ENCODE measurements around the gene KDF1. TPM values are rescaled to one million over a fixed set of nuclear protein-coding genes. Genes with fewer than 3 reads are reported as not detected.

Gene KDF1
- total and polyA plus RNA-seq, 2 experiments from 2014 or later: 13.6 to 21.1 TPM

DNA sequence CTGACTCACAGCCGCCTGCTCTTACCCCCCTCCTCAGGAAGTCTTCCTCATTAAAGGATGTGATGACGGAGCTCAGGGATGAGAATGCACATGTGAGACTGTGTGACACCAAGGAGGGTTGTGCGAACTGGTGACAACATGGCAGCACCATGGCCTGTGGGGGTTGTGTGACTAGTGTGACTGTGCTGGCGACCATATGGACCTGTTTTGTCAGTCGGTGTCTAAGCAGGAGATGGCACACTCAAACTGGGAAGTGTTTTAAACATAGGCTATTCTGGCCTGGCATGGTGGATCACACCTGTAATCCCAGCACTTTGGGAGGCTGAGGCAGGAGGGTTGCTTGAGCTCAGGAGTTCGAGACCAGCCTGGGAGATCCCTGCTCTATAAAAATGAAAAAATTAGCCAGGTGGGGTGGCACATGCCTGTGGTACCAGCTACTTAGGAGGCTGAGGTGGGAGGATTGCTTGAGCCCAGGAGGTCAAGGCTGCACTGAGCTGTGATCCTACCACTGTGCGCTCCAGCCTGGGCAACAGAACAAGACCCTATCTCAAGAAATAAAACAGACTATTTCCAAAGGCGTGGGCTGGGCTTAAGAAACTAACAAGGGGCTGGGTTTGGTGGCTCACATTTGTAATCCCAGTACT is 40.7 kb upstream of the KDF1 start:
- TF ChIP-seq STAT1 (IDR thresholded peaks at IDR 0.05; ENCODE audit: unreplicated experiment) (no peak), POLR2AphosphoS5 (IDR thresholded peaks at IDR 0.05; ENCODE audit: low read depth) (peak; percentile 49; the same call in 1 of the 2 replicates), EZH2 (IDR thresholded peaks at IDR 0.05; ENCODE audit: low read depth, unreplicated experiment) (no peak)
- H3K4me2 ChIP-seq: peak overlapping the region; percentile 66
- H3K27ac Mint-ChIP-seq: peak overlapping the region; percentile 97
- DNase-seq (ENCODE audit: low spot score): peak; percentile 20
- H2AFZ ChIP-seq: no peak overlapping the region
- peaks cover 65% of the 10 kb centered on the region for H3K27me3 Mint-ChIP-seq (ENCODE audit: insufficient read depth, low read depth, poor library complexity)
- H3K4me1 ChIP-seq (ENCODE audit: insufficient read depth): peaks cover 83% of the 10 kb centered on the region
- H3K27me3 ChIP-seq (ENCODE audit: insufficient read depth): no peaks in the 10 kb centered on the region
- no peak for ATAC-seq
- H3K79me2 ChIP-seq (replicated peaks; ENCODE audit: insufficient read depth): peaks cover 57% of the 10 kb centered on the region
- peaks cover 89% of the 10 kb centered on the region for H3K36me3 Mint-ChIP-seq (ENCODE audit: low read depth)
- H3K9me3 Mint-ChIP-seq: peaks cover 3% of the 10 kb centered on the region; the same call in 1 of the 3 replicates
- peaks cover 7% of the 10 kb centered on the region; the same call in 1 of the 2 replicates for H4K20me1 ChIP-seq (replicated peaks; ENCODE audit: insufficient read depth)
- H3K9me2 ChIP-seq (ENCODE audit: insufficient read depth): no peaks in the 10 kb centered on the region
- peaks cover 21% of the 10 kb centered on the region for H3K36me3 ChIP-seq (ENCODE audit: insufficient read depth)
- 0 out of 3 replicates have a peak overlapping the region, but pooled peaks have one; percentile 35 for H3K4me3 Mint-ChIP-seq
- H3K4me3 ChIP-seq: no peak overlapping the region
- peaks cover 79% of the 10 kb centered on the region for H3K4me1 Mint-ChIP-seq
- peak overlapping the region; percentile 100 for H3K27ac ChIP-seq (ENCODE audit: low read depth)
- H3F3A ChIP-seq (replicated peaks; ENCODE audit: low read depth): peaks cover 73% of the 10 kb centered on the region

DNA sequence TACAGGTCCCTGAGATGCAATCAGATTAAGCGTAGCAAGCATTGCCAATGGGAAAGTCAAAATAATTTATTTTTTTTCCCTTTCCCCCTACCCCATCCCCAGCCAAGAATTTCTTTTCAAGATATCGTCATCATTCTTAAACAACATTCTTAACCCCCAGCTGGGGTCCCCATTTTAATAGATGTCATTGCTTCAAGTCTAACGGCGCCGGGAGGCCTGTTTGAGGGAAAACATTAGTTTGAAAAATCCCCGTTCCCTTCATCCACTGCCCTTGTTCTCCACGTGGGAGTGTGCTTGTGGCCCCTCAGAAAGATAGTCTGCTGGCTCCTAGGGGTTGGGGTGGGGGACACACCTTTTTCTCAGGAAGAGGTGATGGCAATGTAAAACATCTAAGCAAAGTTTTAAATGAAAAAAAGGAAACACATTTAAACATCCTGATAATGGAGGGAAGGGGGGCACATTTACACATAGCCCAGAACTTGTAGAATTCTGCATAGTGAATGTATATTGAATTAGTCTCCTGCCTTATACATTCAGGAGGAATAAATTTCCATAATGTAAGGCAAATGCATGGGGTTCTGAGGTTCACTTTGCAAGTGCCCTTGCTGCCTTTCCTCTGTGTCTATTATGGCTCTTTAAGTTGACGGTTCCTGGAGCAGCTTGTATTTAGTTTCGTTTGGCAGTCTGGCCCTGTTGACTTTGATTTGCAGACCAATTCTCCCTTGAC is 40.0 kb upstream of the KDF1 start:
- Mint-ChIP-seq H3K27me3 (ENCODE audit: insufficient read depth, low read depth, poor library complexity) (peaks cover 72% of the 10 kb centered on the region), H3K9me3 (peaks cover 3% of the 10 kb centered on the region; the same call in 1 of the 3 replicates), H3K36me3 (ENCODE audit: low read depth) (peaks cover 89% of the 10 kb centered on the region), H3K27ac (peak overlapping the region; percentile 97), H3K4me1 (peaks cover 84% of the 10 kb centered on the region), H3K4me3 (peak overlapping the region; percentile 41; the same call in 1 of the 3 replicates)
- ATAC-seq: no peak
- H2AFZ ChIP-seq: no peak overlapping the region
- H3K4me3 ChIP-seq: peak overlapping the region; percentile 17; the same call in 1 of the 2 replicates
- H3K9me2 ChIP-seq (ENCODE audit: insufficient read depth): no peaks in the 10 kb centered on the region
- H3F3A ChIP-seq (replicated peaks; ENCODE audit: low read depth): peaks cover 73% of the 10 kb centered on the region
- H3K79me2 ChIP-seq (replicated peaks; ENCODE audit: insufficient read depth): peaks cover 57% of the 10 kb centered on the region
- H3K27ac ChIP-seq (ENCODE audit: low read depth): peak overlapping the region; percentile 100
- H3K4me2 ChIP-seq: peak overlapping the region; percentile 66
- H3K4me1 ChIP-seq (ENCODE audit: insufficient read depth): peaks cover 83% of the 10 kb centered on the region
- H3K36me3 ChIP-seq (ENCODE audit: insufficient read depth): peaks cover 18% of the 10 kb centered on the region
- no peaks in the 10 kb centered on the region for H3K27me3 ChIP-seq (ENCODE audit: insufficient read depth)
- H4K20me1 ChIP-seq (replicated peaks; ENCODE audit: insufficient read depth): peaks cover 13% of the 10 kb centered on the region
- DNase-seq (ENCODE audit: low spot score): peak; percentile 72
- no peak for TF ChIP-seq ZNF114 (CRISPR knock-in tag; IDR thresholded peaks at IDR 0.05)
- TF ChIP-seq EZH2 (IDR thresholded peaks at IDR 0.05; ENCODE audit: low read depth, unreplicated experiment): no peak
- no peak for TF ChIP-seq NANOG (IDR thresholded peaks at IDR 0.05; ENCODE audit: borderline replicate concordance)
- TF ChIP-seq, protein P1, sequence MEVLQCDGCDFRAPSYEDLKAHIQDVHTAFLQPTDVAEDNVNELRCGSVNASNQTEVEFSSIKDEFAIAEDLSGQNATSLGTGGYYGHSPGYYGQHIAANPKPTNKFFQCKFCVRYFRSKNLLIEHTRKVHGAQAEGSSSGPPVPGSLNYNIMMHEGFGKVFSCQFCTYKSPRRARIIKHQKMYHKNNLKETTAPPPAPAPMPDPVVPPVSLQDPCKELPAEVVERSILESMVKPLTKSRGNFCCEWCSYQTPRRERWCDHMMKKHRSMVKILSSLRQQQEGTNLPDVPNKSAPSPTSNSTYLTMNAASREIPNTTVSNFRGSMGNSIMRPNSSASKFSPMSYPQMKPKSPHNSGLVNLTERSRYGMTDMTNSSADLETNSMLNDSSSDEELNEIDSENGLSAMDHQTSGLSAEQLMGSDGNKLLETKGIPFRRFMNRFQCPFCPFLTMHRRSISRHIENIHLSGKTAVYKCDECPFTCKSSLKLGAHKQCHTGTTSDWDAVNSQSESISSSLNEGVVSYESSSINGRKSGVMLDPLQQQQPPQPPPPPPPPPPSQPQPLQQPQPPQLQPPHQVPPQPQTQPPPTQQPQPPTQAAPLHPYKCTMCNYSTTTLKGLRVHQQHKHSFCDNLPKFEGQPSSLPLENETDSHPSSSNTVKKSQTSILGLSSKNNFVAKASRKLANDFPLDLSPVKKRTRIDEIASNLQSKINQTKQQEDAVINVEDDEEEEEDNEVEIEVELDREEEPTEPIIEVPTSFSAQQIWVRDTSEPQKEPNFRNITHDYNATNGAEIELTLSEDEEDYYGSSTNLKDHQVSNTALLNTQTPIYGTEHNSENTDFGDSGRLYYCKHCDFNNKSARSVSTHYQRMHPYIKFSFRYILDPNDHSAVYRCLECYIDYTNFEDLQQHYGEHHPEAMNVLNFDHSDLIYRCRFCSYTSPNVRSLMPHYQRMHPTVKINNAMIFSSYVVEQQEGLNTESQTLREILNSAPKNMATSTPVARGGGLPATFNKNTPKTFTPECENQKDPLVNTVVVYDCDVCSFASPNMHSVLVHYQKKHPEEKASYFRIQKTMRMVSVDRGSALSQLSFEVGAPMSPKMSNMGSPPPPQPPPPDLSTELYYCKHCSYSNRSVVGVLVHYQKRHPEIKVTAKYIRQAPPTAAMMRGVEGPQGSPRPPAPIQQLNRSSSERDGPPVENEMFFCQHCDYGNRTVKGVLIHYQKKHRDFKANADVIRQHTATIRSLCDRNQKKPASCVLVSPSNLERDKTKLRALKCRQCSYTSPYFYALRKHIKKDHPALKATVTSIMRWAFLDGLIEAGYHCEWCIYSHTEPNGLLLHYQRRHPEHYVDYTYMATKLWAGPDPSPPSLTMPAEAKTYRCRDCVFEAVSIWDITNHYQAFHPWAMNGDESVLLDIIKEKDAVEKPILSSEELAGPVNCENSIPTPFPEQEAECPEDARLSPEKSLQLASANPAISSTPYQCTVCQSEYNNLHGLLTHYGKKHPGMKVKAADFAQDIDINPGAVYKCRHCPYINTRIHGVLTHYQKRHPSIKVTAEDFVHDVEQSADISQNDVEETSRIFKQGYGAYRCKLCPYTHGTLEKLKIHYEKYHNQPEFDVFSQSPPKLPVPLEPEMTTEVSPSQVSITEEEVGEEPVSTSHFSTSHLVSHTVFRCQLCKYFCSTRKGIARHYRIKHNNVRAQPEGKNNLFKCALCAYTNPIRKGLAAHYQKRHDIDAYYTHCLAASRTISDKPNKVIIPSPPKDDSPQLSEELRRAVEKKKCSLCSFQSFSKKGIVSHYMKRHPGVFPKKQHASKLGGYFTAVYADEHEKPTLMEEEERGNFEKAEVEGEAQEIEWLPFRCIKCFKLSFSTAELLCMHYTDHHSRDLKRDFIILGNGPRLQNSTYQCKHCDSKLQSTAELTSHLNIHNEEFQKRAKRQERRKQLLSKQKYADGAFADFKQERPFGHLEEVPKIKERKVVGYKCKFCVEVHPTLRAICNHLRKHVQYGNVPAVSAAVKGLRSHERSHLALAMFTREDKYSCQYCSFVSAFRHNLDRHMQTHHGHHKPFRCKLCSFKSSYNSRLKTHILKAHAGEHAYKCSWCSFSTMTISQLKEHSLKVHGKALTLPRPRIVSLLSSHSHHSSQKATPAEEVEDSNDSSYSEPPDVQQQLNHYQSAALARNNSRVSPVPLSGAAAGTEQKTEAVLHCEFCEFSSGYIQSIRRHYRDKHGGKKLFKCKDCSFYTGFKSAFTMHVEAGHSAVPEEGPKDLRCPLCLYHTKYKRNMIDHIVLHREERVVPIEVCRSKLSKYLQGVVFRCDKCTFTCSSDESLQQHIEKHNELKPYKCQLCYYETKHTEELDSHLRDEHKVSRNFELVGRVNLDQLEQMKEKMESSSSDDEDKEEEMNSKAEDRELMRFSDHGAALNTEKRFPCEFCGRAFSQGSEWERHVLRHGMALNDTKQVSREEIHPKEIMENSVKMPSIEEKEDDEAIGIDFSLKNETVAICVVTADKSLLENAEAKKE (CRISPR knock-in tag; IDR thresholded peaks at IDR 0.05): no peak
- TF ChIP-seq, protein P2, sequence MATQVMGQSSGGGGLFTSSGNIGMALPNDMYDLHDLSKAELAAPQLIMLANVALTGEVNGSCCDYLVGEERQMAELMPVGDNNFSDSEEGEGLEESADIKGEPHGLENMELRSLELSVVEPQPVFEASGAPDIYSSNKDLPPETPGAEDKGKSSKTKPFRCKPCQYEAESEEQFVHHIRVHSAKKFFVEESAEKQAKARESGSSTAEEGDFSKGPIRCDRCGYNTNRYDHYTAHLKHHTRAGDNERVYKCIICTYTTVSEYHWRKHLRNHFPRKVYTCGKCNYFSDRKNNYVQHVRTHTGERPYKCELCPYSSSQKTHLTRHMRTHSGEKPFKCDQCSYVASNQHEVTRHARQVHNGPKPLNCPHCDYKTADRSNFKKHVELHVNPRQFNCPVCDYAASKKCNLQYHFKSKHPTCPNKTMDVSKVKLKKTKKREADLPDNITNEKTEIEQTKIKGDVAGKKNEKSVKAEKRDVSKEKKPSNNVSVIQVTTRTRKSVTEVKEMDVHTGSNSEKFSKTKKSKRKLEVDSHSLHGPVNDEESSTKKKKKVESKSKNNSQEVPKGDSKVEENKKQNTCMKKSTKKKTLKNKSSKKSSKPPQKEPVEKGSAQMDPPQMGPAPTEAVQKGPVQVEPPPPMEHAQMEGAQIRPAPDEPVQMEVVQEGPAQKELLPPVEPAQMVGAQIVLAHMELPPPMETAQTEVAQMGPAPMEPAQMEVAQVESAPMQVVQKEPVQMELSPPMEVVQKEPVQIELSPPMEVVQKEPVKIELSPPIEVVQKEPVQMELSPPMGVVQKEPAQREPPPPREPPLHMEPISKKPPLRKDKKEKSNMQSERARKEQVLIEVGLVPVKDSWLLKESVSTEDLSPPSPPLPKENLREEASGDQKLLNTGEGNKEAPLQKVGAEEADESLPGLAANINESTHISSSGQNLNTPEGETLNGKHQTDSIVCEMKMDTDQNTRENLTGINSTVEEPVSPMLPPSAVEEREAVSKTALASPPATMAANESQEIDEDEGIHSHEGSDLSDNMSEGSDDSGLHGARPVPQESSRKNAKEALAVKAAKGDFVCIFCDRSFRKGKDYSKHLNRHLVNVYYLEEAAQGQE (IDR thresholded peaks at IDR 0.05; ENCODE audit: unreplicated experiment): no peak
- TF ChIP-seq, protein P3, sequence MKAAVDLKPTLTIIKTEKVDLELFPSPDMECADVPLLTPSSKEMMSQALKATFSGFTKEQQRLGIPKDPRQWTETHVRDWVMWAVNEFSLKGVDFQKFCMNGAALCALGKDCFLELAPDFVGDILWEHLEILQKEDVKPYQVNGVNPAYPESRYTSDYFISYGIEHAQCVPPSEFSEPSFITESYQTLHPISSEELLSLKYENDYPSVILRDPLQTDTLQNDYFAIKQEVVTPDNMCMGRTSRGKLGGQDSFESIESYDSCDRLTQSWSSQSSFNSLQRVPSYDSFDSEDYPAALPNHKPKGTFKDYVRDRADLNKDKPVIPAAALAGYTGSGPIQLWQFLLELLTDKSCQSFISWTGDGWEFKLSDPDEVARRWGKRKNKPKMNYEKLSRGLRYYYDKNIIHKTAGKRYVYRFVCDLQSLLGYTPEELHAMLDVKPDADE (IDR thresholded peaks at IDR 0.05): no peak
- no peak; the same call in 1 of the 2 replicates for TF ChIP-seq POLR2AphosphoS5 (IDR thresholded peaks at IDR 0.05; ENCODE audit: low read depth)
